Activated CD8-positive, alpha-beta memory T cell treated with anti-CD3 and anti-CD28 coated beads for 36 hours (primary cell): ENCODE results near the gene CADPS2. TPM values are rescaled to one million over a fixed set of nuclear protein-coding genes. Genes with fewer than 3 reads are reported as not detected.

Source experiments
- CTCF ChIA-PET: fragments of 350-600 bp; sonication (Branson Sonifier 250); formaldehyde crosslinking; loops from one replicate; lab custom pipeline; 2021; ENCODE audit warnings: antibody characterized with exemption; lab: Charles Lee
- POLR2A ChIA-PET: fragments of 350-600 bp; sonication (Branson Sonifier 250); formaldehyde crosslinking; loops from one replicate; lab custom pipeline; 2021; ENCODE audit warnings: antibody characterized with exemption; lab: Charles Lee
- total RNA-seq, 2 experiments: library from RNA; stranded (reverse); gene quantifications; one replicate each; pipeline ENCODE4 v1.2.3, GENCODE V29; 2021

CADPS2 gene
- total RNA-seq, 2 experiments from 2014 or later: not detected

DNA sequence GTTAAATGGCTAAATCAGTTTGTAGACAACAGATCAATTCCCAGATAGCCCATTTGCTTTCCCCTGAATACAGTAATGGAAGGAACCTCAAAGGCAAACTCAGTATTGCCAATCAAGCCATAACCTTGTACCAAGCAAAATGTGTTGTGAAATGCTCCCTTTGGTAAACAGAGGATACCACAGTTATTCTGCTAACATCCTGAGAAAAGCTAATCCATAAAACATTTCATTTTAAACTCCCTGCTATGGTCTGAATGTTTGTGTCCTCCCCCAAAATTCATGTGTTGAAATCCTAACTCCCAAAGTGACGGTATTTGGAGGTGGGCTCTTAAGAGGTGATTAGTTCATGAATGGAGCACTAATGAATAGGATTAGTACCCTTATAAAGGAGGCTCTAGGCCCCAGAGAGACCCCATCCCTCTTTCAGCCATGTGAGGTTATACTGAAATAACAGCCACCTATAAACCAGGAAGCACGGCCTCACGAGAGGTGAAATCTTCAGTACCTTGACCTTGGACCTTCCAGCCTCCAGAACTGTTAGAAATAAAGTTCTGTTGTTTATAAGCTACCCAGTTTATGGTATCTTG lies 94.2 kb downstream of the CADPS2 start:
- POLR2A ChIA-PET: no interaction called here
- CTCF ChIA-PET: no interaction called here

DNA sequence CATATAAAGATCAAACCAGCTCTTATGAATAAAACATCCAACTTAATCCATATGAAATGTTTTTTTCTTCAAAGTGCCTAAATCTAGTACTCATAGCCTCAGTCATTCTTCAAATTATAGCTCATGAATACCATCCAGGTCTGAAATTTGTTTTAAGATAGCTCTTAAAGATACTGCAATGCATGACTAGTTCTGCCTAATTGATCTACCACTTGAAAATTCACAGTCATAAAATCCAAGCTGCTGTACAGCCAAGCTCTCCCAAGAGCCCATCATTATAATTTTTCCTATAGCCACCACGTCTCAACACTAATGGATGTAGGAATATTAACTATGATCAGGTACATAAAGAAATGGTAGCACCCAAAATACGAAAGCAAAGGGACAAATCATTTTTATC lies 95.7 kb downstream of the CADPS2 start:
- ChIA-PET CTCF (interaction anchor here (0.7 kb wide), 1 partner anchor 11 kb away, joined by 3 read pairs; no protein-coding TSS in a partner anchor), POLR2A (no interaction called here)

DNA sequence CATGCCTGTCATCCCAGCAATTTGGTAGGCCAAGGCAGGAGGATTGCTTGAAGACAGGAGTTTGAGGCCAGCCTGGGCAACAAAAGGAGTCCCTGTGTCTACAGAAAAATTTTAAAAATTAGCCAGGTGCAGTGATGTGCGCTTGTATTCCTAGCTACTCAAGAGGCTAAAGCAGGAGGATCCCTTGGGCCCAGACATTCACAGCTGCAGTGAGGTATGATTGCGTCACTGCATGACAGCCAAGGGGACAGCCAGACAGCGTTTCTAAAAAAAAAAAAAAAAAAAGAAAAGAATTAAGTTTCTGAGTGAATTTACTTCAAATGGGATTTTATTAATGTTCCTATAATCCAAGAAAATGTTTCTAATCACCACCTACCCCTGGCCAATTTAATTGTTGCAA lies 96.1 kb downstream of the CADPS2 start:
- ChIA-PET CTCF (interaction anchor here (0.7 kb wide), 1 partner anchor 11 kb away, joined by 3 read pairs; no protein-coding TSS in a partner anchor), POLR2A (no interaction called here)

DNA sequence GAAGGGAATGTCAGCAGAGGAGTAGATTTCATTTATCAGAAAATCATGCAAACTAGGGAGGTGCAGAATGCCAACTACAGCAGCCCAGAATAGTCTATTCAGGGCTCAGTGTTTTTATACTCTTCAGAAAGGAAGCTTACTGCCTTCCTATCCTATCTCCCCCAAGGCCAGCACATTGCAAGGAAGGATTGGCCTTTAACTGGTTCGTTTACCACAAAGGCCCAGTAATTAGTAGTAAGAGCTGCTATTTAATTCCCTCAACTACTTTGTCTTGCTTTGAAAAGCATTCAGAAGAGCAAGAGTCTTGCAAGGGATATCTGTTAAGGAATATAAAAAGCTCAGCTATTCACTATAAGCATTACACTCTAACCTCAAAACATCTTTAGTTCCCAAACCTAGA lies 97.1 kb downstream of the CADPS2 start:
- POLR2A ChIA-PET: no interaction called here
- CTCF ChIA-PET: no interaction called here

DNA sequence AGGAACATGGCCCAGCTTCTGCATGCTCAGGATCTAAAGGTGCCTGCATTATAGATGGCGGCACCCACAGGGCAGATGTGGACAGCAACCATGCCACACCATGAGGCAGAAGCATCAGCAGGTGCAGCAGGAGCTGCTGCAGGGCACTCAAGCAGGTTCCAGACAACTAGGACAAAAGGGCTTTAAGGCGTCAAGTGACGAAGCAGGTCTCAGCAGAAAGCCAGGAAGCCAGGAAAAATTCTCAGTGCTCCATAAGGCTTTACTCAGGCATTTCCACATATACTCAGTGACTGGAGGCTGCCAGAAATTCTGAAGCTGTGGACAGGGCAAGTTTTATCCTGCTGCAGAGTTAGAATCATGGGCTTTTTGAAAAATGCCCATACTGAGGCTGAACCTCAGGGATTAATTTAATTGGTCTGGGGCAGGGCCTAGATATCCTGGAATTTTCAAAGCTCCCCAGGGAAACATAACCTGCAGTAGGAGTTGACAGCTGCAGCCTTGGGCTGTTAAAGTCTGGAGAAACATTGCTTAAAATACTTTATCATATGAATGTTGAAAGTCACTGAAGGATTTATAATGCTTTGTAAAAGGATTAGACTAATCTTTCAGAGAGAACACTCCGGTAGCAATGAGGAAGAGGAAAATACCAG lies 115.4 kb downstream of the CADPS2 start:
- POLR2A ChIA-PET: no interaction called here

DNA sequence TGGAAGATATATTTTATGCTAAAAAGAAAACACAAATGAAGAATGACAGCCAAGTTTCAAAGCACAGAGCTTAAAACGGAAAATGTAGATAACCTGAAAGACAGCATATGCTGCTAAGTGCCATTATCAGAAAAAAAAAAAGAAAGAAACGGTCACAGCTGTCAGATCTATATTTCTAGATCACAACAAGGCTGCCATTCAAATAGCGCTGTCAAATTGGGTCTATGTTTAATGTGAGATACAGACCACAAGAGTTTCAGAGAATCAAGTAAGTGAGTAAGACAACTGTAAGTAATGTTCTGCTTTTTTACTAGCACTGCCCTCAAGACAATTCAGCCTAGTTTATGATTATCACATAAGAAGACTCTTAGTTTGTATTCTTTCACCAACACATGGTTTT lies 117.4 kb downstream of the CADPS2 start:
- CTCF ChIA-PET: no interaction called here
- POLR2A ChIA-PET: no interaction called here

More for the DNA sequence above, 115.4 kb downstream of the CADPS2 start:
- CTCF ChIA-PET: no interaction called here

DNA sequence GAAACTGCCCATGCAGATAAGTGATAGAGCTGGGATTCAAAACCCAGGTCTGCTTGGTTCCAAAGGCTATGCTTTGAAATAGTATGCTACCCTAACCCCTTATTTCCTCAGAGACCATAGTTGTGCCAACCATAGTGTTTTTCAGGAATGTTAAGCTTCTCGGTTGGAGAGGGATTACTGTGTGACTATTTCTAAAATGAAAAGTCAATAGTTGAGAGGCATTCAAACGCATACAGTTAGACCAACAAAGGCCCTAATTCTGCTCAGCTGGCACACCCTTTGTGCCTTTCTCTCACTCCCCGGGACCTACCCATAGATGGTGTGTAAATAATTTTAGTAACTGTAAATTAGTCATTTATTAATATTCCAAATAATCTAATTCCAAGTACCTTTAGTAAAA lies 118.9 kb downstream of the CADPS2 start:
- ChIA-PET CTCF (no interaction called here), POLR2A (no interaction called here)

DNA sequence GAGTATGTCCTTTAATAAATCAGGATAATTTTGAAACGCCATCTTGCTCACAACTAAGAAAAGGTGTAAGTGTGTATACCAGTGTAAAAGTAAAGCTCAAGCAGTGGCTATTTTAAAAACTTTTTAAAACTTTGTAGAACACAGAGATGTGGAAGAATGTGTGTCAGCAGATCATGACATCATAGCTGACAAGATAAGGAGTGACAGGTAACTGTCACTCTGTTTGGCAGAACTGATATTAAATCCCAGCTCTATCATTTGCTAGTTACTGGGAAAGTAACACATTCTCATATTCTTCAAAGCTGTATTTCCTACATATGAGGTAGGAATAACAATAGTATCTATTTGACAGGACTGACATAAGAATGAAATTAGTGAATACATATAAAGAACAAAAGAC lies 119.7 kb downstream of the CADPS2 start:
- ChIA-PET CTCF (no interaction called here), POLR2A (no interaction called here)

DNA sequence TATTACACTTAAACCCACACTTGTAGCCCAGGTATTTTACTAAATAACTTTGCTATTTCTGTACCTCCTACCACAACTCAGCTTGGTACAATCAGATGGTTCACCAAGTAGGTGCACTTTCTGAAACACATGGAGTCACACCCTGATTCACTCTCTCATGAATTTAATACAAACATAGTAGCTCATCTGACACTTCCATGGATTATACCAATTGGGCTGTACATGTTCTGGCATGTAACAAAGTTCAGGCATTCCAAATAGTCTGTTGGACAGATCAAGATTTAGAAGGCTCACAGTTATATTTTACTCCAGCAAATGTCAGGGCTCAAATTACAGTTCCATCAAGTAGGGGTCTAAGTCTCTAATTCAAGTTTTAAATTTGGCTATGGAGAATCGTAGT lies 121.4 kb downstream of the CADPS2 start:
- CTCF ChIA-PET: no interaction called here

DNA sequence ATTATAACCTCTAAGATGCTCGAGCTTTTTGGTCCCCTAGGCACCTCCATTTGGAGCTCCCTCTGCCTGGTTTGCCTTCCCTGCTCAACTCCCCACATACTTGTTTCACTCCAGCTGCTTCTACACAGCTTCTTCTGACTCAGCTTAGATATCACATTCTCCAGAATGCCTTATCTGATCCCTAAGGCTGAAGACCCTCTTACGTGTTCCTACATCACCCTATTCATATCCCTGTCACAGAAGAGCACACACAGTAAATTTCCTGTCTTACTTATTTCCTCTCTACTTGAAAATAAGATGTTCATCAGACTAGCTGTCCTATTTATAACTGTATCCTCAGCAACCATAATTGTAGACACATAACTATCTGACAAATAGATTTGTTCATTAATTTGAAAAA lies 122.2 kb downstream of the CADPS2 start:
- POLR2A ChIA-PET: no interaction called here

More for the DNA sequence above, 121.4 kb downstream of the CADPS2 start:
- POLR2A ChIA-PET: no interaction called here

DNA sequence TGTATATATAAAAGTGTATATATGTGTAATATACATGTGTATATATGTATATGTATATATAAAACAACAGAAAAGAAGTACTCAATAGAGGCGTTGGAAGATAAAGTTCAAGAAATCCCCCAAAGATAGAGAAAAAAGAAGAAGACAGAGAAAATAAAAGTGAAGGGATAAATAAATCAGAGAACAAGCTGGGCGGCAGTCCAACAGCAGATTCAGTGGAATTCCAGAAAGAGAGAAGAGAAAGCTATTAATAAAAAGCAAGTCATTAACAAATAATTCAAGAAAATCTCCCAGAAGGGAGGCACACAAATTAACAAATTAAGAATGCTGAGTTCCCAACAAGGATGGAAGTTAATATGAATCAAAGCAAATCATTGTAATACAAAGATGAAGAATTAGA lies 124.2 kb downstream of the CADPS2 start:
- CTCF ChIA-PET: no interaction called here
- POLR2A ChIA-PET: no interaction called here

More for the DNA sequence above, 122.2 kb downstream of the CADPS2 start:
- CTCF ChIA-PET: no interaction called here

DNA sequence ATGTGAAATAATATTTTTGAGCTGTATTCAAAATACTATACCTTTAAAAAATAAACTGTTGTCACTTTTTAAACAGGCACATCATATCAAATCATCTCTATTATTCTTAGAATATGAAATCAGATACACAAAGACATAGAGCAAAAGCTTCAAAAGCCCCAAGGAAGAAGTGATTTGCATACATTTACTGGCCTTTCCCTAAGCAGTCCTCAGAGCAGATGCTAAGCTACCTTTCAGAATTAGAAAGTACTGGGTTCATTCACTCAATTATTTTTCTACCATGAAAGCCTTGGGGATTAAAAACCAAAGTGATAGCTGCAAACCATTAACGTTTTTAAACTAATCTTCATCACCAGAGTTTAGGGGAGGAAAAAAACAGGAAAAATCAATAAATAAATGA lies 127.8 kb downstream of the CADPS2 start:
- POLR2A ChIA-PET: no interaction called here
- CTCF ChIA-PET: no interaction called here

DNA sequence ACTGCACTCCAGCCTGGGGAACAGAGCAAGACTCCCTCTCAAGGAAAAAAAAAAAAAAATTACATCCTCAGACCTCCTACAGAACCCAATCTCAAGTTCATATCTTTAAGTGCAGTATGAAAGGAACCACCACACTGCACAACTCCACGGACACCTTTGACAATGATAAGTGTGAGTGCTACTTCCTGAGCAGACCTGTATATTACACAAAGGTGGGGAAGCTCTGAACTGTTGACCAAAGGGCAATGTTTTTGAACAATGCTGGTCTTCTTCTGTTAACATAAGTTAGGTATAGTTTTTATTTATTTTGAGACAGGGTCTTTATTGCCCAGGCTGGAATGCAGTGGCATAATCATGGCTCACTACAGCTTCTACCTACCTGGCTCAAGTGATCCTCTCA lies 129.4 kb downstream of the CADPS2 start:
- ChIA-PET POLR2A (no interaction called here), CTCF (no interaction called here)

DNA sequence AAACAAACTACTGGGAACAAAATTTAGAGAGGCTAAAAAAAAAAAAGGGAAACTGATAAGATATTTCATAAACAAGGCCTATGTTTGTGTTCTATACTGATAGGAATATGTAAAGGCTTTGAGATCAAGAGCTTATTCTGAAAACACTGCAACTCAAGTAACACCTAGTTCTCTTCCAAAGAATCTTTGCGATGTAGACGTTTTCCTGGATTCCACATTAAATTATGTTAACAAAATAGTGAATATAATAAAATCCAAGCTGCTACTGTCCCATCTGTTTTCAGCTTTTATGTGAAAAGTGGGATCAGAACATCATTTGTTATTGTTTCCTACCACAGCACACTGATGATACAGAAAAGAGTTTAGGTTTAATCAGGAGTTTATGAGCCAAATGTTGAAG lies 130.6 kb downstream of the CADPS2 start:
- CTCF ChIA-PET: no interaction called here
- POLR2A ChIA-PET: no interaction called here

DNA sequence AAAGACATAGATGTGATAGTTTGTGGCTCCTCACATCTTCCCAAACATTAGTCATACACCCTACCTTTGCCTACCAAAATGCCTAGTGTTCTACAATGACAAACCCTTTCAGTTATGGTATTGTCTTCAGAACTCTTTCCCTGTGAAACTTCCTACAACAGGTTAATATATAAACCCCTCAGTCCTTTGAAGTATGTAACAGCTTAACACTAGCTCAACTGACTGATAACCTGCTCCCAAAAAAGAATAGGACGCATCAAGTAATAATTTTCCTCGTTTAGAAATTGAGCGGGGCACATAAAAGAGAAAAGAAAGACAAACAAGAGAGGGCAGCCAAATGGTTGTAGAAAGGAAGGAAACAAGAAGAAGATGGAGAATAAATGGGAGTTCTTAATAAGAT lies 133.7 kb downstream of the CADPS2 start:
- CTCF ChIA-PET: no interaction called here
- POLR2A ChIA-PET: no interaction called here

DNA sequence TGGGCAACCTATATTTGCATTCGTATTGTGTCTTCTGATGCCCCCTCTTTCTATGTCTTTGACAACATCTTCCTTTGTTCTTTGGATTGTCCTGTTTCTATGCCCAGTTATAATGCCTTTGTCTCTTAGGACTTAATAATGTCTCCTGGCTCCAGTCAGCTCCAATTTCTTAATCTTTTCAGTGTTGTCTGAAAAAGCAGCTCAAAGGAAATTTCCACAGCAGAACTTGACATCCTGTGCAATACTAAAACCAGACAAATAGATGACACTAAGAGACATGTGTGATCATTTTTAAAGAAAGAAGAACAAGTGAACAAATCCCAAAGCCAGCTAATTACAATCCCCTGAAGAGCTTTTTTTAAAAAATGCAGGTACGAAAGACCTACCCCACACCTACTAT lies 135.9 kb downstream of the CADPS2 start:
- POLR2A ChIA-PET: no interaction called here
- CTCF ChIA-PET: no interaction called here

DNA sequence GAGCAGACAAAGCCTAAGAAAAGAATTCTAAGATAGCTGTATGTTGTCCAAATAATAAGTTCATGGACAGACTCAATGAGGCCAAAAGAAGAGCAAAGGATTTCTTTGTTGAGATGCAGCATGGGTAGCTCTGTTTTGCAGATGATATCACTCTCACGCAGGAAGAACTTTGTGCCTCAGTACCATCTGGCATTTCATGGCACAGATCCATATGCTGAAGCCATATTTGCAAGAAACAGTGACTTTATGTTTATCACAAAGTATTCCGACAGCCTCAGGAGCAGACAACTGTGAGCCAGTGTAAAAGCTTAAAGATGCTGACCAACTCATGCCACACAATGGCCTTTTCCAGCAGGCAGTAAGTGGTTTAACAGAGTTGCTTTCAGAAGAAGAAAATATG lies 138.1 kb downstream of the CADPS2 start:
- ChIA-PET CTCF (no interaction called here), POLR2A (no interaction called here)

DNA sequence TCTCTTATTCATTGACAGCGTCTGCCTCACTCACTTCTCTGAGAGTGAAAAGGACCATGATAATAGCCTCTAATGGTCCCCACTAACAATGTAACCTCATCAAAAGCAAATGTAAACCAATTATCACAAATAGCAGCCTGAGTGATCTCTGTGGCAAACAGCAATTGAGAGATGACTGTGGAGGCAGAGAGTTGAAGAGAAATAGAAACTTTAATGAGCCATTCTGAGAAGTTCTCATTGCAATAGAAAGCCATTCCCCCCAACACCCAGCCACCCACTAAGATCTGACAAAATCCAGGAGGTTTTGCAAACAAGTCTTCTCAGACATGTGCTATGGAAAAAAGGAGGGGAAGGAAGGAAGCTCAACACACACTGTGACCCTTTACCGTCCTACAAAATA lies 139.3 kb downstream of the CADPS2 start:
- CTCF ChIA-PET: no interaction called here
- POLR2A ChIA-PET: no interaction called here

DNA sequence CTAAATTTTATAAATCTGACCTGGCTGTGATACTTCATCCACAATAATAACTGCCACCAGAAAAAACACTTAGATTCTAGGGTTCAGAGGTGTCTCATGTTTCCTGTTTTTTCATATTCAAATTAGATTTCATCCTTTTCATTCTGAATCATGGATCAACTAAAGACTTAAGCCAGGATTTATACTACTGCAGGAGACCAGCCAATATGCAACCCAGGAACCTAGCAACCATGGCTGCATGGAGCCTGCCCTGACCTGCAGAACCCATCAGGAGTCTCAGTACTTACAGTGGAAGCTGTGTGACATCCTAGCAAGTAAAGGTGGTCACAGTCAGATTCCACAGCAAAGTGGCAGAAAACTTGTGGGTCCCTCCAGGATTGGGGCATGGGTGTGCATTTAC lies 143.0 kb downstream of the CADPS2 start:
- POLR2A ChIA-PET: no interaction called here
- CTCF ChIA-PET: no interaction called here

DNA sequence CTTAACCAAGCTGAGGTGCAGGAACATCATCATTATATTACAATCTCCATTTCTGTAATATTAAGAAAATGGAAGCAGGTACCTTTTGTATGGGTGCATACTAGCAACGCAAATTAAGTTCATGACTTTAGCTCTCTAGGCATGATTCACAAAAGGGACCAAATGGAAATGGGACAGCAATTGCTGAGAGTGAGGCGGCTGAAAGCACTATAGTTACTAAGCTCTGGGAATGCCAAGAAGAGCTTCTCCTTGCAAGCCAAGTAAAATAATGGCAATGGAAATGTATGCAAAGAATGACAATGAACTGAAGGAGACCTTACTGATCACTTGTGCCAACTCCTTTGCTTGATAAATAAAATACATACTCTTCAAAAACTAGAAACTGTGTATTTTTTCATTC lies 147.3 kb downstream of the CADPS2 start:
- CTCF ChIA-PET: no interaction called here
- POLR2A ChIA-PET: no interaction called here

DNA sequence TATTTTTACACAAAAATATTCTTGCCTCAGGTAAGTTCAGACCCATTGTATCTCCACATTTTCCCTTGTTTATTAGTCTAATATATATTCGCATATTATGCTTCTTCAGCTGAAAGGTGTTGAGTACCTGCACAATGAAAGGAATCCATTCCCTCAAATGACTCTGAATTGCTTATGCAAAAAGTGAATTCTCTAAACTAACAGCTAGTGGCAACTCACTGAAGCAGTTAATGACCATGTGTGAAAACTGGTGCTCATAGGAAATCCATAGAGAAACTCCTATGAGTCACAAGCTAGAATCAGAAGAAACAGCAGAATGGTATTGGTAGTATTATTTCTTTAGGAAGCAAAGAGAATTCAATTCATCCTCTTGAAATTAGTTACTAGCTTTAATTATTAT lies 150.1 kb downstream of the CADPS2 start:
- ChIA-PET CTCF (no interaction called here), POLR2A (no interaction called here)

DNA sequence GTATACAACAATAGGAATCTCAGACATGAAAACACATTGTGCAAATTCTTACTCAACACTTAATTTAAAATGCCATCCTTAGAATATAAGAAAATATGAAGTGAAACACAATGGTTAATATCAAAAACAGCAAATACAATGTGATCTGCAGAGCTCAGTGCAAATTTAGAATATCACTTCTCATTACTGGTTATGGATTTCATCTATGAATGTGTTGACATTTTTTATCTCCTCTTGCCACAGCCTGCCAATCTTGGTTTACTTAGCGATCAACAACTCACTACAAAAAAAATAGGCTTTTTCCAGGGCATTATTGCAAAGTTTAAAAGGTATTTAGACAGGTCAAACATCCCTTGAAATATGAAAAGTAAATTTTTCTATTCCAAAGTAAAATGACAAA lies 158.5 kb downstream of the CADPS2 start:
- CTCF ChIA-PET: no interaction called here

More for the DNA sequence above, 158.5 kb downstream of the CADPS2 start:
- POLR2A ChIA-PET: no interaction called here
